Prostate gland (tissue), 2 donors: ENCODE data around the gene ARMH3. TPM values are rescaled to one million over a fixed set of nuclear protein-coding genes. Genes with fewer than 3 reads are reported as not detected.

Experiments used
- DNase-seq: peaks from one replicate; pipeline ENCODE4 v3.0.0-alpha.2; 2019; ENCODE audit warnings: low spot score
- H3K27ac ChIP-seq, 2 donors: fragments of 200-600 bp; sonication (generic); 2 replicates each; pipeline ENCODE4 v1.5.1; 2017 to 2019
- H3K27me3 ChIP-seq: fragments of 200-600 bp; sonication (generic); replicated peaks from 2 replicates; pipeline ENCODE4 v1.5.1; 2019; ENCODE audit not compliant: insufficient read depth
- H3K36me3 ChIP-seq, 2 donors: fragments of 200-600 bp; sonication (generic); 1 replicate in 1 of 2; 2 replicates in 1 of 2; pipeline versions ENCODE4 v1.5.1 to v1.8.1; 2017 to 2019
- H3K4me1 ChIP-seq: fragments of 200-600 bp; sonication (generic); replicated peaks from 2 replicates; pipeline ENCODE4 v1.5.1; 2019
- H3K4me3 ChIP-seq, 2 donors: fragments of 200-600 bp; sonication (generic); 2 replicates each; pipeline ENCODE4 v1.5.1; 2017 to 2019
- H3K9me3 ChIP-seq: fragments of 200-600 bp; sonication (generic); 2 replicates; pipeline ENCODE4 v1.5.1; 2017
- POLR2A ChIP-seq: fragments of 450-650 bp; IDR thresholded peaks from one replicate; pipeline ENCODE4 v1.6.1; 2016; ENCODE audit warnings: antibody characterized with exemption, mild to moderate bottlenecking
- POLR2AphosphoS5 ChIP-seq: sonication (generic); formaldehyde crosslinking; IDR thresholded peaks from one replicate; pipeline ENCODE4 v1.6.1; 2017; ENCODE audit warnings: antibody characterized with exemption
- WGBS: methylation state at CpG from one replicate; pipeline ENCODE4 v1.1.5; 2018; 5-methylcytosine and 5-hydroxymethylcytosine counted together
- intact Hi-C: fragments of 100-400 bp; cut with DNase I; formaldehyde crosslinking; loops from one replicate; pipeline ENCODE4 v1.14.2; 2022
- total RNA-seq, 2 donors: library from RNA; depleted of rRNA; stranded (reverse); fragments of >200 nt; gene quantifications; one replicate each; pipeline ENCODE4 v1.1.0, GENCODE V29; 2016
- TF ChIP-seq, protein P1 (sequence below), 4 experiments: fragments of 200-600 bp in 2 of 4; fragments of 450-650 bp in 2 of 4; sonication (generic) in 2 of 4; IDR thresholded peaks; 1 replicate in 3 of 4; 2 replicates in 1 of 4; pipeline ENCODE4 v1.5.1; 2016 to 2019; ENCODE audit warnings: antibody characterized with exemption in 4 of 4, mild to moderate bottlenecking in 2 of 4, moderate library complexity in 2 of 4

ARMH3 gene
- total RNA-seq, 2 donors from 2014 or later: 15.1 to 20.5 TPM

DNA sequence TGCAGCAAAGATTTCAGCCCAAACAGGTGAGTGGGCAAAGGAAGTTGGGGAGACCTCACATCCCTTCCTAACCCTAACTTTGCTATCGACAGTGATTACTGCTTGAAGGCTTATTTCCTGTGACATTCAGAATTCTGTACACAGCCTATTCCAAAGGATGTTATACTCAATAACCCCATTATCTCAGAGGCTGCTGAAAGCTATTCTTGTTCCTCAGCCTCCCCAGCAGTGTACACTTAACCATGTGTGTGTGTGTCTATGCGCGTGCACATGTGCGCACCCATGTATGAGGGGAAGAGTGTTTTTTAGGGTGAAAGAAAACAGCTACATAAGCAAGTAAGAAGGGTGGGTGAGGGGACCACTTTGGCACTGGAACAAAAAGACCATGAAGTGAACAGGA lies 122.0 kb downstream of the ARMH3 start:
- WGBS: 100% methylated on average over 4 of the region's 4 CpGs
- no peak for DNase-seq
- Histone ChIP-seq H3K36me3 (no peaks in the 10 kb centered on the region), H3K4me1 (no peaks in the 10 kb centered on the region), H3K9me3 (no peaks in the 10 kb centered on the region), H3K27ac (no peak overlapping the region), H3K27me3 (no peaks in the 10 kb centered on the region), H3K4me3 (no peak overlapping the region)
- intact Hi-C loops: no loop called here
- TF ChIP-seq, protein P1, sequence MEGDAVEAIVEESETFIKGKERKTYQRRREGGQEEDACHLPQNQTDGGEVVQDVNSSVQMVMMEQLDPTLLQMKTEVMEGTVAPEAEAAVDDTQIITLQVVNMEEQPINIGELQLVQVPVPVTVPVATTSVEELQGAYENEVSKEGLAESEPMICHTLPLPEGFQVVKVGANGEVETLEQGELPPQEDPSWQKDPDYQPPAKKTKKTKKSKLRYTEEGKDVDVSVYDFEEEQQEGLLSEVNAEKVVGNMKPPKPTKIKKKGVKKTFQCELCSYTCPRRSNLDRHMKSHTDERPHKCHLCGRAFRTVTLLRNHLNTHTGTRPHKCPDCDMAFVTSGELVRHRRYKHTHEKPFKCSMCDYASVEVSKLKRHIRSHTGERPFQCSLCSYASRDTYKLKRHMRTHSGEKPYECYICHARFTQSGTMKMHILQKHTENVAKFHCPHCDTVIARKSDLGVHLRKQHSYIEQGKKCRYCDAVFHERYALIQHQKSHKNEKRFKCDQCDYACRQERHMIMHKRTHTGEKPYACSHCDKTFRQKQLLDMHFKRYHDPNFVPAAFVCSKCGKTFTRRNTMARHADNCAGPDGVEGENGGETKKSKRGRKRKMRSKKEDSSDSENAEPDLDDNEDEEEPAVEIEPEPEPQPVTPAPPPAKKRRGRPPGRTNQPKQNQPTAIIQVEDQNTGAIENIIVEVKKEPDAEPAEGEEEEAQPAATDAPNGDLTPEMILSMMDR (IDR thresholded peaks at IDR 0.05): no peak
- TF ChIP-seq POLR2A (no peak), POLR2AphosphoS5 (no peak)

DNA sequence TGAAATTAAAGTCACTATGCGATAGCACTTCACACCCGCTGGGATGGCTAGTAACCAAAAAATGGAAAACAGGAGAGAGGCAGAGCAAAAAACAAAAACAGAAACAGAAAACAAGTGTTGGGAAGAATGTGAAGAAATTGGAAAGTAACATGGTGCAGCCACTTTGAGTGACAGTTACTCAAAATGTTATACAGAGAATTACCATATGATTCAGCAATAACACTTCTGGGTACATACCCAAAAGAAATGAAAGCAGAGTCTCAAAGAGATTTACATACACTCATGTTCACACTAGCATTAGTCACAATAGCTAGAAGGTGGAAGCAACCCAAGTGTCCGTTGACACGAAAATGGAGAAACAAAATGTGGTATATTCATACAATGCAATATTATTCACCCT lies 123.8 kb downstream of the ARMH3 start:
- TF ChIP-seq, protein P1 (IDR thresholded peaks at IDR 0.05): no peak
- TF ChIP-seq POLR2AphosphoS5: no peak
- TF ChIP-seq POLR2A: no peak
- no peak for DNase-seq
- H3K27me3 ChIP-seq: no peaks in the 10 kb centered on the region
- no peaks in the 10 kb centered on the region for H3K36me3 ChIP-seq
- no peak overlapping the region for H3K27ac ChIP-seq
- intact Hi-C loops: no loop called here
- WGBS: 94% methylated on average over 4 of the region's 4 CpGs
- no peaks in the 10 kb centered on the region for H3K4me1 ChIP-seq
- no peaks in the 10 kb centered on the region for H3K9me3 ChIP-seq
- no peak overlapping the region for H3K4me3 ChIP-seq

DNA sequence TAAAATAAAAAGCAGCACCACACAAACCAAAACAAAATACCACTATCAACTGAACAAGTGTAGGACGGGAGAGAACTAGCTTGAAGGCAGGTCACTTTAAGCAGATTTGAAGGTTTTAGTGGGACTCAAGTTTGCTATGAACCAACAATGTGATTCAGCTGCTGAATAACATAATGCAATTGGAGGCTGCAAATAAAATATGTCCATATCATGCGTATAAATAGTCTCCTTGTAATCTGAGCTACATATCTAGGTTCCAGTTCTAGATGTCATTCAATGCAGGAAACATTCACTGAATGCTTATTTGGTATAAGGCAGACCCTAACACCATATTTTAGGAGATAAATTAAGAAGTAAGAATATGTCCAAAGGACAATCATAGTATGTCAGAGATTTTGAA lies 130.9 kb downstream of the ARMH3 start:
- intact Hi-C loops: no loop called here
- no peak overlapping the region for H3K4me3 ChIP-seq
- H3K27ac ChIP-seq: no peak overlapping the region
- no peaks in the 10 kb centered on the region for H3K4me1 ChIP-seq
- no peak for DNase-seq
- no peaks in the 10 kb centered on the region for H3K36me3 ChIP-seq
- no peaks in the 10 kb centered on the region for H3K27me3 ChIP-seq
- TF ChIP-seq POLR2AphosphoS5 (no peak), POLR2A (no peak)
- TF ChIP-seq, protein P1 (IDR thresholded peaks at IDR 0.05): no peak
- no peaks in the 10 kb centered on the region for H3K9me3 ChIP-seq
- 93% methylated on average over 2 of the region's 2 CpGs for WGBS

DNA sequence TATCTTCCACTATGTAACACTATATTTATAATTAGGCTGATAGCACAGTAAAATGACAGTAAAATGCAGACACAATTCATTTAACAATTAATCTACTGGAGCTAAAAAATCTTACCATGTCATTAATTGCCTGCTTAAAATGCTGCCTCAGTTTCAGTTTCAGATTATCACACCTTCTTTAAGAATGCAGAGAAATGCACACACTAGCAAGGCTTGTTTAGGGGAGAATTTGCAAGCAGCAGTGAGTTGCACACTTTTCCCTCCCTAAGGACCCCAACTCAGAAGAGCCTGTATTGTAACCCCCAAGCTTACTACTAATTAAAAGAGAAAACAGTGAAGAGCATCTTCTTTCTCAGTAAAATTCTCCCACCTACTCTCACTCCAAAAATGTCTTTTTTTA lies 132.7 kb downstream of the ARMH3 start:
- Histone ChIP-seq H3K4me3 (no peak overlapping the region), H3K9me3 (no peaks in the 10 kb centered on the region), H3K4me1 (no peaks in the 10 kb centered on the region), H3K36me3 (no peaks in the 10 kb centered on the region), H3K27ac (no peak overlapping the region), H3K27me3 (no peaks in the 10 kb centered on the region)
- TF ChIP-seq POLR2AphosphoS5 (no peak), POLR2A (no peak)
- TF ChIP-seq, protein P1 (IDR thresholded peaks at IDR 0.05): no peak
- no peak for DNase-seq
- intact Hi-C loops: no loop called here

DNA sequence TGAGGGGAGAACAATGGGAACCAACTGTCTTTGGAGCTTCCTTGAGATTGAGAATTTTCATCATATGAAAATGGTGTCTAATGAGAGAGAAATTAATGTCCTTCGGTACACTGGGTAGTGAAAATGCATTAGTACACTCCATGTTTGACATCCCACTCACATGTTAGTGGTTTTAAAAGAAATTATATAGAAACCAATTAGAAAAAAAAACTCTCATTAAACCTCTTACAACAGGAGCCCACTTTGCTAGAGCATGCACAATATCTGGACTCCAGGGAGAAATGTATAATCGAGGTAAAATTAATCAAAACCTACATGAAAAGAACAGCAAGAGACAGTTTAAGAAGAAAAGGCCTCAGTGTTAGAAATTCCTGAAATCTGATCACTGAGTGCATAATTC lies 133.1 kb downstream of the ARMH3 start:
- WGBS: 71% methylated on average over 2 of the region's 2 CpGs
- Histone ChIP-seq H3K36me3 (no peaks in the 10 kb centered on the region), H3K27ac (no peak overlapping the region), H3K9me3 (no peaks in the 10 kb centered on the region), H3K4me3 (no peak overlapping the region), H3K27me3 (no peaks in the 10 kb centered on the region), H3K4me1 (no peaks in the 10 kb centered on the region)
- TF ChIP-seq, protein P1 (IDR thresholded peaks at IDR 0.05): no peak
- no peak for TF ChIP-seq POLR2AphosphoS5
- no peak for TF ChIP-seq POLR2A
- intact Hi-C loops: no loop called here
- no peak for DNase-seq
